Breast epithelium (tissue), 3 donors: Measurements from ENCODE around the gene TMOD2.

Source experiments
- POLR2A ChIP-seq: fragments of 450-650 bp; IDR thresholded peaks from one replicate; pipeline ENCODE4 v1.6.1; 2016; ENCODE audit warnings: antibody characterized with exemption, mild to moderate bottlenecking, moderate library complexity
- POLR2AphosphoS5 ChIP-seq, 3 donors: sonication (generic); formaldehyde crosslinking; IDR thresholded peaks; one replicate each; pipeline ENCODE4 v1.6.1; 2017; ENCODE audit warnings: antibody characterized with exemption in 3 of 3
- TF ChIP-seq, protein P1 (sequence below), 3 donors: fragments of 450-650 bp; IDR thresholded peaks; one replicate each; pipeline ENCODE4 v1.5.1; 2016 to 2017; ENCODE audit warnings: antibody characterized with exemption in 3 of 3, mild to moderate bottlenecking in 3 of 3, moderate library complexity in 3 of 3

DNA sequence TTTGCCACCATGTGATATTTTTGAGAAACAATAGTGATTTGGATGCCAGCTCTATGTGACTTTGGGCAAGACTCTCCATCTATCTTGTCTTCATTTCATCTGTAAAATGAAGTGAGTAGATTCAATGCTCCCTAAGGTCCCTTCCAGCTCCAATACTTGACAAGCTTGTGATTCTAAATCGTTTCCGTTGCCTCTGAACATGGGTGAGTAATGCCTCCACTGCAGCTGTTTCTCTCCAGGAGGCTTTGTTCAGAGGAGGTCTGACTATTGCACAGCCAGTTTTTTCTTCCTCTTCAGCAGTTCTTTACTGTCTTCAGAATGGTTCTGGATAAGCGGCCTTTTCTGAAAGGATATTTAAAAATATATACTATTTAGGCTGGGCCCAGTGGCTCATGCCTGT, 63.2 kb downstream of the TMOD2 start:
- no peak for TF ChIP-seq POLR2A
- TF ChIP-seq, protein P1, sequence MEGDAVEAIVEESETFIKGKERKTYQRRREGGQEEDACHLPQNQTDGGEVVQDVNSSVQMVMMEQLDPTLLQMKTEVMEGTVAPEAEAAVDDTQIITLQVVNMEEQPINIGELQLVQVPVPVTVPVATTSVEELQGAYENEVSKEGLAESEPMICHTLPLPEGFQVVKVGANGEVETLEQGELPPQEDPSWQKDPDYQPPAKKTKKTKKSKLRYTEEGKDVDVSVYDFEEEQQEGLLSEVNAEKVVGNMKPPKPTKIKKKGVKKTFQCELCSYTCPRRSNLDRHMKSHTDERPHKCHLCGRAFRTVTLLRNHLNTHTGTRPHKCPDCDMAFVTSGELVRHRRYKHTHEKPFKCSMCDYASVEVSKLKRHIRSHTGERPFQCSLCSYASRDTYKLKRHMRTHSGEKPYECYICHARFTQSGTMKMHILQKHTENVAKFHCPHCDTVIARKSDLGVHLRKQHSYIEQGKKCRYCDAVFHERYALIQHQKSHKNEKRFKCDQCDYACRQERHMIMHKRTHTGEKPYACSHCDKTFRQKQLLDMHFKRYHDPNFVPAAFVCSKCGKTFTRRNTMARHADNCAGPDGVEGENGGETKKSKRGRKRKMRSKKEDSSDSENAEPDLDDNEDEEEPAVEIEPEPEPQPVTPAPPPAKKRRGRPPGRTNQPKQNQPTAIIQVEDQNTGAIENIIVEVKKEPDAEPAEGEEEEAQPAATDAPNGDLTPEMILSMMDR (IDR thresholded peaks at IDR 0.05), result no peak
- no peak for TF ChIP-seq POLR2AphosphoS5 (IDR thresholded peaks at IDR 0.05)
